ENCODE measurements around the gene NDUFAF2. TPM values are rescaled to one million over a fixed set of nuclear protein-coding genes. Genes with fewer than 3 reads are reported as not detected.
"Not testable (repeated sequence)": the region's sequence is repeated elsewhere in the genome, so short reads cannot be mapped to it uniquely, and the experiment has no call there.

The NDUFAF2 gene
- total RNA-seq, 1 experiment from 2014 or later, result 74.3 TPM

DNA sequence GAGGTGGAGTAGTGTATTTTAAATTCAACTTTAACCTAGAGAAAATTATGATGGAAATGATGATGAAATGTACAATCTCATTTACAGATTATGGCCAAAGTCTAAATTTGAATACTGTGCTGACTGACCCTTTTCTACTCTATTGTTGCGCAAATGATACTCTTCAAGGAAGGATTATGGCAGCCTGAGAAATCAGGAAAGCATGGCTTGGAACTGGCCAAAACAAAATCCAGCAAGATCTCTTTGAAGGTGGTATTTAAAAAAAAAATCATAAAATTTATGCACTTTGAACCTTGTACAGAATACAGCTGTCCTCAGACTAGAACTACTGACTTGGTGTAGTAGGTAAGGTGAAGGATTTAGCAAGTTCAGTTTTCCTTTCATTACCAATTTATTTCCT is 105.3 kb downstream of the NDUFAF2 start:
- DNase-seq (ENCODE audit: low spot score), result no peak

GRCh38 chr5:61051267-61051666 is 106.3 kb downstream of the NDUFAF2 start:
- DNase-seq (ENCODE audit: low spot score), result peak; percentile 85

GRCh38 chr5:61052882-61053281 is 107.9 kb downstream of the NDUFAF2 start:
- peak; percentile 93 for DNase-seq (ENCODE audit: low spot score)

DNA sequence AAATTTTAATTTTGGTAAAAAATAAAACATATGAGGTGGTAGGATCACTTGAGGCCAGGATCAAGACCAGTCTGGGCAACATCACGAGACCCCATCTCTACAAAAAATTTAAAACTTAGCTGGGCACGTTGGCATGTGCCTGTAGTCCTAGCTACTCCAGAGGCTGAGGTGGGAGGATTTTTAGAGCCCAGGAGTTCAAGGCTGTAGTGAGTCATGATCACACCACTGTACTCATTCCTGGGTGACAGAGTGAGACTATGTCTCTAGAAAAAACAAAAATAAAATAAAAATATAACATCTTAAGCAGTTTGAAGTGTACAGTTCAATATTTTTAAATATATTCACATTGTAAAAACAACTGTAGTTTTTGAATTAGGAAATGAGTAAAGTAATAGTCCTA is 108.9 kb downstream of the NDUFAF2 start:
- peak; percentile 25 for DNase-seq (ENCODE audit: low spot score)

- DNase-seq (ENCODE audit: low spot score), result peak; percentile 57
These were observed 110.5 kb downstream of the NDUFAF2 start for GRCh38 chr5:61055434-61056006.

DNA sequence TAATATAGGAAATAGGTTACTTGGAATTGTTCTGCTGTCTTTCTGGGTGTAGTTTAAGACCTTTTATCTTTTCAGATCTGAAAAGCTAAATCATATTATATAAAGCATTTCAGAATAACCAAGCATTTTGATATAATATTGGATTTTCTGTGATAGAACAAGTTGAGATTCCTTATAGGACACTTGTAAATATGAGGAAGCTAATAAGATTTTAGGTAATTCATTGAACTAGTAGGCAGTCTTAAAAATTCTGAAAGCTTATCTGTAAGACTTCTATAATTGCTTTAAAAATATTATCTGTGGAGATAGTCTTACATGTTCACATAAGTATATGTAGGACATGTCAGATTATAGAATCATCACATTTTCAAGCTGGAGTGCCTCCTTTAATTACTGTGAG is 114.5 kb downstream of the NDUFAF2 start:
- no peak for DNase-seq (ENCODE audit: low spot score)

DNA sequence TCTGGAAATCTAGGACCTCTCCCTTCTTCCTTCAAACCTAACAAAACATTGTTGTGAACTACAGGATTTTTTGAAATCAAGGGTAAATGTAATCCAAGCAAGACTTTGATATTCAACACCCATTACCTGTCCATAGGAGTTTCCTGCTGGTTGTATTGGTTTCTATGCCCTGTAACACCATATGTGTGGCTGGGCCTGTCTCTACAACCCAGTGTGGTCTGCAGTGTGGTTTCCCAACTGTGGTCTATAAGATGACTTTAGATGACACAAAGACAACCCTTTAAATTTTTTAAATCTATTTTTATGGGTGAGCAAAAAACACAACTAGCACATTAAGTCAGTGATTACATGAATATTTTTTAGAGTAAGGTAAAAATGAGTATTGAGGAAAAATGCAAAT is 124.1 kb downstream of the NDUFAF2 start:
- no peak for DNase-seq (ENCODE audit: low spot score)

GRCh38 chr5:61071526-61071925 is 126.5 kb downstream of the NDUFAF2 start:
- no peak for DNase-seq (ENCODE audit: low spot score)

DNA sequence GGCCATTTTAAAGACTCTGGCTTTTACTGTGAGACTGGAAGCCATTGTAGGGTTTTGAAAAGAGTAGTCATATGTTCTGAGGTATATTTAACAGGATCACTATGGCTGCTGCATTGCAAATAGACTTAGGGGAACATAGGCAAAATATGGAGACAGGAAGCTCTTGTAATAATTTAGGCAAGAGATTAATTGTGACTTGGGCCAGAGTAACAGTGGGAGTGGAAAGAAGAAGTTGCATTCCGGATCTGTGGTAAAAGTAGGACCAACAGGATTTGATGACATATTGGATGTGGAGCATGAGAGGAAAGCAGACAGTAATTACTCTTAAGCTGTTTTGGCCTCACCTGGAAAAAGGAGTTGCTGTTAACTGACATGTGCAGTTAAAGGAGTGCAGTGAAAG is 131.6 kb downstream of the NDUFAF2 start:
- no peak for DNase-seq (ENCODE audit: low spot score)

GRCh38 chr5:61081741-61082140 is 136.7 kb downstream of the NDUFAF2 start:
- DNase-seq (ENCODE audit: low spot score), result no peak

GRCh38 chr5:61082516-61083280 is 137.7 kb downstream of the NDUFAF2 start:
- DNase-seq (ENCODE audit: low spot score), result peak; percentile 14

GRCh38 chr5:61084658-61085057 is 139.7 kb downstream of the NDUFAF2 start:
- DNase-seq (ENCODE audit: low spot score), result no peak

DNA sequence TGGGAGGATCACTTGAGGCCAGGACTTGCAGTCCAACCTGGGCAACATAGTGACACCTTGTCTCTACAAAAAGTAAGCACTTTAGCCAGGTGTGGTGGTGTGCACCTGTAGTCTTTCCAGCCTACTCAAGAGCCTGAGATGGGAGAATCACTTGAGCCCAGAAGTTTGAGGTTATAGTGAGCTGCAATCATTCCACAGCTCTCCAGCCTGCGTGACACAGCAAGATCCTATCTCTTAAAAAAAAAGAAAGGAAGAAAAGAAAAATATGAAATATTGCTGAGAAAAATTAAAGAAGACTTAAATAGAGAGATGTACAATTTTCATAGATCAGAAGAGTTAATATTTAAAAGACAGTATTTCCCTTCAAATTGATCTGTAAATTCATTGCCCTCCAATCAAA is 140.9 kb downstream of the NDUFAF2 start:
- DNase-seq (ENCODE audit: low spot score), result no peak

DNA sequence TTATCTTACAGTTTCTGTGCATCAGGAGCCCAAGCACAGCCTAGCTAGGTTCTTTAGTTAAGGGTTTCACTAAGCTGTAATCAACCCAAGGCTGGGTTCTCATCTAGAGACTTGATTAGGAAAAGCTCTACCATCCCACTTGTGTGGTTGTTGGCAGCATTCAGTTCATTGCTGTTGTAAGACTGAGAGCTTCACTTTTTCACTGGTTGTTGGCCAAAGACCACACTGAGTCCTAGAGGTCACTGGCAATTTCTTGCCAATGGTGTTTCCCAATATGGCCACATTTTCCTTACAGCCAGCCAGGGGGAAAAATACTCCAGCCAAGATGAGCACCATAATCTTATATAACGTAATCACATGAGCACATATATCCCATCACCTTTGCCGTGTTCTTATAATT is 142.9 kb downstream of the NDUFAF2 start:
- DNase-seq (ENCODE audit: low spot score), result no peak

DNA sequence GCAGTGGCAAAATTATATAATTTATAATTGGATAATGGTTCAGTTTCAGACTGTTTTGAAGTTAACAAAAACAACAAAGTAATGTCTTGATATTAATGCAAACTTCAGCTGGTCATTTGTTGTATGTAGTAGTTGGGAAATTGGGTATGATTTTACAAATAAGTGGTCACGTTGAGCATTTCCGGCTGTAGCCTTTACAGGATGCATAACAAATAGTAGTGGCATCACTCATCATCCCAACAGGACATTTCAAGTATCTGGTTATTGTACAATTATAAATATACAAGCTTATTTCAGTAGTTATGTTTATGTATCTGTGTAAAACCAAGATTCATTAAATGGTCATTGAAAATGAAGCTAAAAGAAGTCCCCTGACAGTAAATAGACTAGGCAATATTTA is 144.3 kb downstream of the NDUFAF2 start:
- no peak for DNase-seq (ENCODE audit: low spot score)

DNA sequence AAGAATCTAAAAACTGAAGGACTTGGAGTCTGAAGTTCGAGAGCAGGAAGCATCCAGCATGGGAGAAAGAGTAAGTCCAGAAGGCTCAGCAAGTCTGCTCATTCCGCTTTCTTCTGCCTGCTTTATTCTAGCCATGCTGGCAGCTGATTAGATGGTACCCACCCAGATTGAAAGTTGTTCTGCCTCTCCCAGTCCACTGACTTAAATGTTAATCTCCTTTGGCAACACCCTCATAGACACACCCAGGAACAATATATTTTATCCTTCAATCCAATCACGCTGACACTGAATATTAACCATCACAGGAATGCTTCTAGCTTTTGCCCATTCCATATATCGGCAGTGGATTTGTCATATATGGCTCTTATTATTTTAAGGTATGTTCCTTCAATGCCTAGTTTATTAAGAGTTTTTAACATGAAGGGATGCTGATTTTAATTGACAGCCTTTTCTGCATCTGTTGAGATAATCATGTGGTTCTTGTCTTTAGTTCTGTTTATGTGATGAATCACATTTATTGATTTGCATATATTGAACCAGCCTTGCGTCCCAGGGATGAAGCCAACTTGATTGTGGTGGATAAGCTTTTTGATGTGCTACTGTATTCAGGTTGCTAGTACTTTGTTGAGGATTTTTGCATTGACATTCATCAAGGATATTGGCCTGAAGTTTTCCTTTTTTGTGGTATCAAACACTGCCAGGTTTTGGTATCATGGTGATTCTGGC is 148.2 kb downstream of the NDUFAF2 start:
- DNase-seq (ENCODE audit: low spot score), result not testable (repeated sequence)

GRCh38 chr5:61097465-61097864 is 152.5 kb downstream of the NDUFAF2 start:
- DNase-seq (ENCODE audit: low spot score), result no peak

DNA sequence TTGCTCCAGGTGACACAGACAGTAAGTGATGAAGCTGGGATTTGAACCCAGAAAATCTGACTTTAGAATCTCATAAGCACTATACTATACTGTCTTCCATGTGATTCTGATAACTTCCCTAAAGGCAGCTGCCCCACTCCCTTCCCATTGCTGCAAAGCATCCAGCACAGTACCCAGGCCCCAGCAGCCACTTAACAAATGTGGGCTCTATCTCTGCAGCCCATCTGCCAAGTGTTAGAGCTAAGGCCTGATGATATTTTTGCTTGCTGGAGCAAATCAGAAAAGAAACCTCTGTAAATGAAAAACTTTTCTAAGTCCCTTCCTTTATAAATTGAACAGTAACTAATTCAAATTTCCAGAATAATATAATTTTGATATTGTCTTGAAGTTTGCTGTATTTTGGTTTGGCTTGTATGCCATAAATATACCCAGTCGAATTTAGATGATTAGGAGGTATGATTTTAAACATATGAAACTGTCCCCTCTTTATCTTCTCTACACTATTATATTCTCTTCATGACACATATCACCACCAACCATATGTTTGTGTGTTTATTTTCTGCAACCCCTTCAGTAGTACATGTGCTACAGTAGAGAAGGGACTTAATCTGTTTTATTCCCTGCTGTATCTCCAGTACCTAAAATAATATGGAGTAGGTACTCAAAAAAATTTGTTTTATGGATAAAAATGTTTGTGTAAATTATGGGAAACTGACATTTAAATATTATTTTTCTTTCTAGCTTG is 153.4 kb downstream of the NDUFAF2 start:
- no peak for DNase-seq (ENCODE audit: low spot score)

DNA sequence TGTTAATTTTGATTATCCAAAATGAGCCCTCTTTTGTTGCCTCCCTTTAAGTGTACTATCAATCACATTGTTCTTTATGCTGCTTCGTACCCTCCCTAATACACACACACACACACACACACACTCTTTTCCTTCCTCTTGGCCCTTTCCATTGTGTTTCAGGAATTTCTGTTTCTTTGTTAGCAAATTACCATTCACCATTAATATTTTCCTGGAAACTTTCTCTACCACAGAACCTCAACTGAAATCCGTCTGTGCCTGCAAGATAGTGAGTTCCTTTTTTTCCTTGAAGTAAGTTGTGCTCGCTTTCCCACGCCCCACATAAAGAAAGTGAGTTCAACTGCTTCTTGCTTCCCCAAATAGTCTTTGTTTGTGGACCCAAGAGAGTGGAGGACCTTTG is 155.4 kb downstream of the NDUFAF2 start:
- DNase-seq (ENCODE audit: low spot score), result no peak

GRCh38 chr5:61114441-61114840 is 169.4 kb downstream of the NDUFAF2 start:
- no peak for DNase-seq (ENCODE audit: low spot score)

DNA sequence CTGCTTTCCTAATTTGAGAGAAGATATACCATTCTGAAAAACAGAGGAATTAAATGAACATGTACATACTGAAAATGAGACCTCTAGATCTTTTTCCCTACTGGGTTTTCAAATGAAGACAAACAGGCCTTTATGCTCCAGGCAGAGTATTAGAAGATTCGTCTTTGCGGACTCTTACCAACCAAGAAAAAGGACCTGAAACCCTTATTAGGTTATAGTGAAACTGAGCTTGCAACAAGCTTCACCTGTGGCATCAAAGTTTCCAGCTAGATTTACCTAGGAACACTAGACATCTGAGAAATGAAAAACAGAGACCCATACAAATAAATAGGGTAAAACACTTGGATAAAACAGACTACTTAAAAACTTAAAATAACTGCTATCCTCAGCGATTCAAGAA is 171.0 kb downstream of the NDUFAF2 start:
- no peak for DNase-seq (ENCODE audit: low spot score)

DNA sequence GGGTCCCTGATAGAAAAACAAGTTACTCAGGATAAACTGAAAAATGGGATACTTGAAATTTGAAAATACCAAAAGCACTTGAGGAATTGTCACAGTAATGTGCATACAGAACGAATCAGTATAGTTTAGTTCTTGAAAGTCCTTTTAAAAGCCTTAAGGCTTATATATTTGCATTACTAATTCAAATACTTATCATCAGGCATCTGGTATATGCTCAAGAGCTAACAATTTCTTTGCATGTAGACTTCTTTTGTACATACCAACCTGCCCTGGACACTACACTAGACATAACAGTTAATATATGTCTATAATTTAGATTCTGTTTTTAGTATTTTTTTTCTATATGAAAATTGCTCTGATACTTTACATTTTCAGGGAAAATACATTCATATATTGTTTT is 174.1 kb downstream of the NDUFAF2 start:
- DNase-seq (ENCODE audit: low spot score), result no peak

Data from A172 (cell line).